Urinary bladder (tissue), 4 donors: ENCODE results near the gene ZNF324. TPM values are rescaled to one million over a fixed set of nuclear protein-coding genes. Genes with fewer than 3 reads are reported as not detected.
"Not testable (repeated sequence)": the region's sequence is repeated elsewhere in the genome, so short reads cannot be mapped to it uniquely, and the experiment has no call there.

Source experiments
- DNase-seq: peaks from one replicate; pipeline ENCODE4 v3.0.0-alpha.2; 2015; ENCODE audit errors: extremely low spot score
- H3K27ac ChIP-seq: one replicate; pipeline ENCODE4 v1.5.1; 2013; ENCODE audit warnings: low read depth, mild to moderate bottlenecking, moderate library complexity
- H3K36me3 ChIP-seq: one replicate; pipeline ENCODE4 v1.6.1; 2013; ENCODE audit warnings: mild to moderate bottlenecking, moderate library complexity; ENCODE audit not compliant: insufficient read depth
- H3K4me1 ChIP-seq: one replicate; pipeline ENCODE4 v1.6.1; 2013; ENCODE audit warnings: mild to moderate bottlenecking, moderate library complexity; ENCODE audit not compliant: insufficient read depth
- H3K4me3 ChIP-seq: one replicate; pipeline ENCODE4 v1.5.1; 2013; ENCODE audit warnings: low read depth, low read length
- WGBS: extraction: QIAGEN DNeasy Blood & Tissue Kit; methylation state at CpG from one replicate; pipeline ENCODE4 v1.1.7; 2013; 5-methylcytosine and 5-hydroxymethylcytosine counted together
- polyA plus RNA-seq: library from polyadenylated mRNA; stranded (reverse); fragments of 200-250 nt; gene quantifications from one replicate; pipeline ENCODE4 v1.2.3, GENCODE V29; 2013
- total RNA-seq: library from RNA; depleted of rRNA; stranded (reverse); fragments of >200 nt; gene quantifications from one replicate; pipeline ENCODE4 v1.2.3, GENCODE V29; 2014
- donor health status: healthy with polysubstance abuse.
- donor health status: healthy.

Gene ZNF324
- total RNA-seq: 9.5 TPM
- polyA plus RNA-seq: 8.6 TPM

DNA sequence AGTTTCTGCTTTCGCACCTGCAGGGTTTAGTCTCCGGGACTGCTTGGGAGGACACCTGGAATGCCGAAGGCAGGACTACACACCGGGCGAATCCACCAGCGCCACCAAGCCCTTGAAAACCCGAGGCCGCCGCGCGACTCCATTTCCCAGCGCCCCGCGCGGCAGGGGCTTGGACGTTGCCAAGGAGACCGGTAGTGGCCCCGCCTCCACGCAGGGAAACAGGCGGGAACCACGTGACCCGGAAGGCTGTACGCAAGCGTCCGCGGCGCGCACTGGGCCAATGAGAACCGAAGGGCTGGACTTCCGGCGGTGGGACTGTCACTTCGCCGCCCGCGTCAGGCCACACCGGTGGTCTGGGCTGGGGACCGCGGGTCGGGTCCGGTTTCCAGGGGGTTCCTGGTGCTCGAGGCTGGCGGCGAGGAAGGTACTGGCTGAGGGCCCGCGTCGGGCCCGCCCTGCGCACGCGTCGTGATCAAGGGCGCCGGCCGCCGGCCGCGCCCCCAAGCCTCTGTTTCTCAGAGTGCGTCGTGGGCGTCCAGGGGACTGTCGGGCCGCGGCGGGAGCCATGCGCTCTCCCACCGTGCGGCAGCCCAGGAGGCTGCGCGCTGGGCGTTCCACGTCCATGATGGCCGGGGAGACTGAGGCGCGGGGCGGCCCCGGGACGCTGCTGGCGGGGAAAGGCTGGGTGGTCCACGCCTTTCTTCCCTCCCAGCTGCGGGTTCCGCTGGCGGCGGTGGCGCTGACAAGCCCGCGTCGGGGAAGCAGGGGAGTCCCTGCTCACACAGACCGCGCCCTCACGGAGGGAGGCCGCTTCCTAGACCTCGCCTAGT, at the start of gene ZNF324:
TSS of gene ZNF324 (plus strand) at position 321 of the 830 bp plus-strand sequence. CDS start 2,106 bp downstream, outside the sequence.
- Histone ChIP-seq H3K36me3 (peaks cover 2% of the 10 kb centered on the region), H3K4me3 (peak within 1 kb of the TSS; percentile 89), H3K27ac (peak within 1 kb of the TSS; percentile 59), H3K4me1 (peaks cover 2% of the 10 kb centered on the region)
- WGBS: under 1% methylated on average over 92 of the region's 92 CpGs
- DNase-seq: peak; percentile 91

DNA sequence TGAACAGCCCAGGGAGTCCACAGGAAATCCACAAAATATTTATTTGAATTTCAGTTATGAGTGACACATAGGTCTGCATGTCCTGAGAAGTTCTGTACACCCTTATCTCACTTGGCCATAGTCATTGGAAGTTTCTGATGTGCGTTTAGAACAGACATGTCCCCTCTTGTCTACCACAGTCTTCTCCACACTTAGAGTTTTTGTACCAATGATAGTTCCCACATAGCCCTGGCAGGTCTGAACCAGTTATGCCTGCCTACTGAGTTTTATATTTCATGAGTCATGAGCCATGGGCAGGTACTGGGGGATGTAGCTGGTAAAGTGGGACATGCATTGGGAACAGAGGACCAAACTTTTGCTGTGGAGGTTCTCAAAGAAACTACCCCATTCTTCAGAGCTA, 38.3 kb upstream of the ZNF324 start:
- 54% methylated on average over 1 of the region's 1 CpG for WGBS
- H3K4me1 ChIP-seq: no peaks in the 10 kb centered on the region
- DNase-seq: no peak
- H3K36me3 ChIP-seq: peaks cover under 1% of the 10 kb centered on the region
- H3K4me3 ChIP-seq: no peak overlapping the region
- no peak overlapping the region for H3K27ac ChIP-seq

DNA sequence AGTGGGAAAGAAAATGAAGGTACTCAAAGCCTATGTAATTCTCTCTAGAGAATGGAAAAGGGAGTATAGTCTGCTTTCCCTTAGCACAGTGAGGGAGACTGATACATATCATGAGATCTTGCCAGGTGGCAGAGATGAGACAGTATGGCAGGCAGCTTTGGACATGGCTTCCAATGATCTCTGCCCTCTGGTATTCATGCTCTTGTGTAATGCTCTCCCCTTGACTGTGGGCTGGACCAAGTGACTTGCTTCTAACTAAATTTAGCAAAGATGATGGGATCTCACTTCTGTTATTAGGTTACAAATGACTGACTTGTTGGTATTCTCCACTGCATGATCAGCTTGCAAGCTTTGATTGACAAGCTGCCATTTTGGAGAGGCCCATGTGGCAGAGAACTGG, 37.1 kb upstream of the ZNF324 start:
- H3K36me3 ChIP-seq: peaks cover 11% of the 10 kb centered on the region
- H3K4me1 ChIP-seq: no peaks in the 10 kb centered on the region
- DNase-seq: no peak
- H3K4me3 ChIP-seq: no peak overlapping the region
- H3K27ac ChIP-seq: no peak overlapping the region

DNA sequence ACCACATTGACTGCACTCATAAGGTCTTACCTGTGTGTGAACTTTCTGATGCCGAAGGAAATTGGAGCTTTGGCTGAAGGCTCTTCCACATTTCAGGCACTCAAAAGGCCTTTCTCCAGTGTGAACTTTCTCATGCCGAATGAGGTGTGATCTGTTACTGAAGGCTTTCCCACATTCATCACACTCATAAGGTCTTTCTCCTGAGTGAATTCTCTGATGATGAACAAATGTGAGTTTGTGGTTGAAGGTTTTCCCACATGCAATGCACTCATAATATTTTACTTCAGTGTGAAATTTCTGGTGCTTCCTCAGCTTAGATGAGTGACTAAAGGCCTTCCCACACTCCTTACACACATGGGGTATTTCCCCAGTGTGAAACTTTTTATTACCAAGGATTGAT, 32.7 kb upstream of the ZNF324 start:
- WGBS: 96% methylated on average over 2 of the region's 2 CpGs

DNA sequence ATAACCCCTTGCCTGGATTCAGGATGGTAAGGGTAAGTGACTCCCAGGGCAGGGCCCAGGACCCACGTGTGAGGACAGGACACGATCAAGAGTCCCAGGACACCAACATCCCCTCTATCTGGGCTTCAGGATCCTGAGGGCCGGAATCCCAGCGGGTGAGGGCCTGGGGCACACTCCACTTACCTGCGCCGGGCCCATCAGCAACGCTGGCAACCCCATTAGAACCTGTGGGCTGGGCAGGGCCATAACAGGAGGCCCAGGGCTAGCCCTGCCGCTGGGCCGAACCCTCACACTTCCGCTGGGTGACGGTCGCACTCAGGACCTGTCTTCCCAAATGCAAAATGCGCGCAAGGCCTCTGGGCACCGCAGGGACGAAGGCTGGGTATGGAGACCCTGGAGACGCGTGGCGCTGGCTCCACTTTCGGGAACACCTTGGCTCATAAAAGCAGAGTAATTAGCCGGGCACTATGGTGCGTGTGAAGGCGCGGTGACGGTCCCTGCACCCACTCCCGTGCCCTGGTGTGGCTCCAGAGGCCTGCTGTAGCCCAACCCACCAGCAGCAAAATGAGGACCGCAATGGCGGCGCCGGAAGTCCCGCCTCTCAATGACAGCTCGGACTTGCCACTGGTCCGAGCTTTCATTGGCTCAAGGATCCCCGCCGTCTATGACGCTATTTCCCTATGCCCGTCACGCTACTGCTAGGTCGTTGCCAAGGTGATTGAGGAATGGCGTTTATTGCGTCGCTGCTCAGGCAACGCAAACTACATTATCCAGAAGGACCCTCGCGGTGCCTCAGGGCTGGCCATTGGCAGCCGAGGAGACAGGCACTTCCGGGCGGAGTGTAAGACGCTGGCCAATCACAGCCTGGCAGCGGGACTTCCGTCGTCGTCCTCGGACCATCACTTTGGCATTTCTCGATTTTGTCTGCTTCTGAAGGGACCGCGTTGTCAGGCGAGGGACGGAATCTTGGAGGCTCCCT, 27.0 kb upstream of the ZNF324 start, which contains the start of gene ZNF132:
TSS of gene ZNF132 (minus strand) at position 578 of the 979 bp plus-strand sequence. CDS start at position 246, 332 bp downstream.
- Histone ChIP-seq H3K36me3 (peaks cover 9% of the 10 kb centered on the region), H3K4me1 (no peaks in the 10 kb centered on the region), H3K27ac (no peak within 1 kb of the TSS), H3K4me3 (peak within 1 kb of the TSS; percentile 50)
- DNase-seq: peak; percentile 99
- WGBS: 6% methylated on average over 59 of the region's 59 CpGs

More for the DNA sequence above, 32.7 kb upstream of the ZNF324 start:
- Histone ChIP-seq H3K36me3 (peaks cover 20% of the 10 kb centered on the region), H3K4me3 (no peak overlapping the region), H3K27ac (no peak overlapping the region), H3K4me1 (no peaks in the 10 kb centered on the region)
- DNase-seq: no peak

DNA sequence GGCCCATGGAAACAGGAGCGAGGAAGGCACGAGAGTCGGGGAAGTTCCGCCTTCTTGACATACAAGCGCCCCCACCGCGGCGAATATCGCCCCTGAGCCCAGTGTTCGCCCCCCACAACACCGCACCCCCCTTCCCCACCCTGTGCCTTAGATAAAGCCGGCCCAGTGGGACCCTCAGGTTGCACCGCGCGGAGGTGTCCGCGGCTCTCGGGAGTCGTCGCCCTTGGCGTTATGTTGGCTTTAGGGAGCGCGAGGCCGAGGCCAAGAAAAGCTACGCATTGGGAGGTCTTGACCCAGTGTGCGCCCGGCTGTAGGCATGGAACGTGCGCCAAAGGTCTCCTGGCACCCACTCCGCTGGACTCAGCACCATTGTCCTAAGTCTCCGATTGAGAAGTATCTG, 26.3 kb upstream of the ZNF324 start:
- peak overlapping the region; percentile 50 for H3K4me3 ChIP-seq
- DNase-seq: no peak
- WGBS: 11% methylated on average over 31 of the region's 31 CpGs
- no peaks in the 10 kb centered on the region for H3K4me1 ChIP-seq
- H3K36me3 ChIP-seq: peaks cover 6% of the 10 kb centered on the region
- no peak overlapping the region for H3K27ac ChIP-seq

DNA sequence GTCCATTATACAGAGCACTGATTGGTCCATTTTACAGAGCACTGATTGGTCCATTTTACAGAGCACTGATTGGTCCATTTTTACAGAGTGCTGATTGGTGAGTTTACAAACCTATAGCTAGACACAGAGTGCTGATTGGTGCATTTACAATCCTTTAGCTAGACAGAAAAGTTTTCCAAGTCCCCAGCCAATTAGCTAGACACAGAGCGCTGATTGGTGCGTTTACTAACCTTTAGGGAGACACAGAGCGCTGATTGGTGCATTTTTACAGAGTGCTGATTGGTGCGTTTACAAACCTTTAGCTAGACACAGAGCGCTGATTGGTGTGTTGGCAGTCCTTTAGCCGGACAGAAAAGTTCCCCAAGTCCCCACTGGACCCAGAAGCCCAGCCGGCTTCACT, 23.9 kb upstream of the ZNF324 start:
- not testable (repeated sequence) for DNase-seq, H3K27ac ChIP-seq, H3K4me3 ChIP-seq, H3K4me1 ChIP-seq, H3K36me3 ChIP-seq
- 91% methylated on average over 7 of the region's 7 CpGs for WGBS

DNA sequence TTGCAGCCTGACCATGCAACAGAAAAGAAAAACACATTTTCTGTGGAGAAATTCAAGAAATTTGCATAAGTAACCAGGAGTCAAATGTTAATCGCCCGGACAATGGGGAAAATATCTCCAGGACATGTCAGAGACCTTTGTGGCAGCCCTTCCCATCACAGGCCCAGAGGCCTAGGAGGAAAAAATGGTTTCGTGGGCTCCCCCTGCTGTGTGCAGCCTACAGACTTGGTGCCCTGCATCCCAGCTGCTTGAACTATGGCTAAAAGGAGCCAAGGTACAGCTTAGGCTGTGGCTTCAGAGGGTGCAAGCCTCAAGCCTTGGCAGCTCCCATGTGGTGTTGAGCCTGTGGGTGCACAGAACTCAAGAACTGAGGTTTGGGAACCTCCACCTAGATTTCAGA, 18.0 kb upstream of the ZNF324 start:
- not testable (repeated sequence) for H3K4me3 ChIP-seq, DNase-seq, H3K4me1 ChIP-seq, H3K36me3 ChIP-seq, H3K27ac ChIP-seq
- 63% methylated on average over 3 of the region's 3 CpGs for WGBS

DNA sequence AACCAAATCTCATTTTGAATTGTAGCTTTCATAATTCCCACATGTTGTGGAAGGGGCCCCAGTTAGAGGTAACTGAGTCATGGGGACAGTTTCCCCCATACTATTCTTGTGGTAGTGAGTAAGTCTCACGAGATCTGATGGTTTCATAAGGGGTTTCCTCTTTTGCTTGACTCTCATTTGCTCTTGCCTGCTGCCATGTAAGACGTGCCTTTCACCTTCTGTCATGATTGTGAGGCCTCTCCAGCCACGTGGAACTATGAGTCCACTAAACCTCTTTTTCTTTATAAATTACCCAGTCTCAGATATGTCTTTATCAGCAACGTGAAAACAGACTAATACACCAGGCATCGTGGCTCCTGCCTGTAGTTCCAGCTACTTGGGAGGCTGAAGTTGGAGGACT, 16.9 kb upstream of the ZNF324 start:
- H3K36me3 ChIP-seq, H3K27ac ChIP-seq, H3K4me3 ChIP-seq, DNase-seq, H3K4me1 ChIP-seq: not testable (repeated sequence)
- 60% methylated on average over 5 of the region's 5 CpGs for WGBS

DNA sequence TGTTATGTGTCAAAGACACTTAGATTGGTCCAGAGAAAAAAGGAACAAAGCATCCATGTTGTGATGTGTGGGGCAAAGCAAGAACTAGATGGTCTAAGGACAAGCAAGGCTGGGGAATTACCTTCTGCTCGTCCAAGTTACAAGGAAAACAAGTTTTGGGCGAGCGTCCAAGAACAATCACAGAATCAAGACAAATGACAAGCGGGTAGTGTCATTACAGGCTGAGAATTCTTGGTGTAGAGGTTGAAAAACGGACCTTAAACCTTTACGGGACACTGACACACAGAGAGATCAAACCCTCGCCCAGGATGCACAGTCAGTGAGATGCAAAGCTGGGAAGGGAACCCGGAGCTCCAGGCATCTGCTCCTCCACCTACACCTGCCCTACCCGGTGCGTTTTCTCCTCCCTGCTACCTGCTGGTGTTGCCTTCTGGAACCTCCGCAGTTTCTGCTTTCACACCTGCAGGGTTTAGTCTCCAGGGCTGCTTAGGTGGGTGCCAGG, 16.0 kb upstream of the ZNF324 start:
- H3K27ac ChIP-seq: no peak overlapping the region
- no peaks in the 10 kb centered on the region for H3K4me1 ChIP-seq
- peak overlapping the region; percentile 67 for H3K4me3 ChIP-seq
- no peaks in the 10 kb centered on the region for H3K36me3 ChIP-seq
- no peak for DNase-seq
- WGBS: 6% methylated on average over 11 of the region's 11 CpGs

DNA sequence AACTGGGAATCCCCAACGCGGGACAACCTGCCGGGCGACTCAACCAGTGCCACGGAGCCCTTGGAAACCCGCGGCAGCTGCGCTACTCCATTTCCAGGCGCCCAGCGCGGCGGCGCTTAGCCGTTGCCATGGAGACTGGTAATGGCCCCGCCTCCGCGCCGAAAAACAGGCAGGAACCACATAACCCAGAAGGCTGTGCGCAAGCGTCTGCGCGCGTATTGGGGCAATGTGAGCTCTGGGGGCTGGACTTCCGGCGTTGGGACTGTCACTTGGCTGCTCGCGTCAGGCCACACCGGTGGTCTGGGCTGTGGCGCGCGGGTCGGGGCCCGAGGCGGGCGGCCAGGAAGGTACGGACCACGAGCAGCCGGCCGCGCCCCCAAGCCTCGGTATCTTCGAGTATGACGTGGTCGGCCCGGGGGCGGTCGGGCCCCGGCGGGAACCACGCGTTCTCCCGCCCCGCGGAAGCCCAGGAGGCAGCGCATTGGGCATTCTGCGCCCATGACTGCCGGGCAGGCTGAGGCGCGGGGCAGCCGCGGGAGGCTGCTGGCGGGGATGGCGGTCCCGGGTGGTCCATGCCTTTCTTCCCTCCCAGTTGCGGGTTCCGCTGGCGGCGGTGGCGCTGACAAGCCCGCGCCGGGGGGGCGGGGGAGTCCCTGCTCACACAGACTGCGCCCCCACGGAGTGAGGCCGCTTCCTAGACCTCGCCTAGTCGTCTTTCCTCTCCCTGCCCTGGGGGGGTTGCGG, 15.3 kb upstream of the ZNF324 start, which contains the start of gene ZNF324B:
TSS of gene ZNF324B (plus strand) at position 265 of the 744 bp plus-strand sequence. CDS start 2,080 bp downstream, outside the sequence.
- Histone ChIP-seq H3K4me1 (no peaks in the 10 kb centered on the region), H3K27ac (no peak within 1 kb of the TSS), H3K36me3 (no peaks in the 10 kb centered on the region), H3K4me3 (peak within 1 kb of the TSS; percentile 67)
- DNase-seq: peak; percentile 92
- under 1% methylated on average over 79 of the region's 79 CpGs for WGBS

DNA sequence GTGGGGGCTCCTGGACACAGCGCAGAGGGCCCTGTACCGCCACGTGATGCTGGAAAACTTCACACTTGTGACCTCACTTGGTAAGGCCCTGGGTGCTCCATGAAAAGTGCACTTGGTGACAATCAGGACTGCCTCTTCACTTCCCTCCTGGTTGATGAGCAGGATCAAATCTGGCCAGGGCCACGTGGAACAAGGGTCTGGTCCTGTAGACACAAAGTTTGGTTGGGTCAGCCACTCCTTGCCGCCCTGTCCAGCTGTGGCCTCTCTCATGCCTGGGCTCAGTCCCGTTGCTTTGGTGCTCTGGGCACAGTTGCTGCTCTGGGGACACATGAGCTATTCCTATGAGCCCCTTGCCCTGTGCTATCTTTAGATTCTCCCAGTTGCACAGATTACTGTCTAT, 13.1 kb upstream of the ZNF324 start:
- WGBS: 93% methylated on average over 6 of the region's 6 CpGs
- H3K4me1 ChIP-seq: no peaks in the 10 kb centered on the region
- no peak overlapping the region for H3K4me3 ChIP-seq
- no peak for DNase-seq
- H3K27ac ChIP-seq: no peak overlapping the region
- no peaks in the 10 kb centered on the region for H3K36me3 ChIP-seq

DNA sequence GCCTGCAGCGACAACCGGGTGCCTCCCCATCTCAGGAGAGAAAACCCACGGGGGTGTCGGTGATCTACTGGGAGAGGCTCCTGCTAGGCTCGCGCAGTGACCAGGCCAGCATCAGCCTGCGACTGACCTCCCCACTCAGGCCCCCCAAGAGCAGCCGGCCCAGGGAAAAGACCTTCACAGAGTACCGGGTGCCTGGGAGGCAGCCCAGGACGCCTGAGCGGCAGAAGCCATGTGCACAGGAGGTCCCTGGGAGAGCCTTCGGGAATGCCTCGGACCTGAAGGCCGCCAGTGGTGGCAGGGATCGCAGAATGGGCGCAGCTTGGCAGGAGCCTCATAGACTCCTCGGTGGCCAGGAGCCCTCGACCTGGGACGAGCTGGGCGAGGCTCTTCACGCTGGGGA, 11.6 kb upstream of the ZNF324 start:
- no peaks in the 10 kb centered on the region for H3K4me1 ChIP-seq
- 97% methylated on average over 20 of the region's 21 CpGs for WGBS
- DNase-seq: no peak
- no peak overlapping the region for H3K4me3 ChIP-seq
- H3K36me3 ChIP-seq: no peaks in the 10 kb centered on the region
- no peak overlapping the region for H3K27ac ChIP-seq
